ENCODE data around the gene NAALADL2. TPM values are rescaled to one million over a fixed set of nuclear protein-coding genes. Genes with fewer than 3 reads are reported as not detected.

The NAALADL2 gene
- polyA plus RNA-seq (ENCODE audit: insufficient read length in 4 of 4): 10 to 100 TPM; 17.1 to 20.7 (median 18.0) TPM

DNA sequence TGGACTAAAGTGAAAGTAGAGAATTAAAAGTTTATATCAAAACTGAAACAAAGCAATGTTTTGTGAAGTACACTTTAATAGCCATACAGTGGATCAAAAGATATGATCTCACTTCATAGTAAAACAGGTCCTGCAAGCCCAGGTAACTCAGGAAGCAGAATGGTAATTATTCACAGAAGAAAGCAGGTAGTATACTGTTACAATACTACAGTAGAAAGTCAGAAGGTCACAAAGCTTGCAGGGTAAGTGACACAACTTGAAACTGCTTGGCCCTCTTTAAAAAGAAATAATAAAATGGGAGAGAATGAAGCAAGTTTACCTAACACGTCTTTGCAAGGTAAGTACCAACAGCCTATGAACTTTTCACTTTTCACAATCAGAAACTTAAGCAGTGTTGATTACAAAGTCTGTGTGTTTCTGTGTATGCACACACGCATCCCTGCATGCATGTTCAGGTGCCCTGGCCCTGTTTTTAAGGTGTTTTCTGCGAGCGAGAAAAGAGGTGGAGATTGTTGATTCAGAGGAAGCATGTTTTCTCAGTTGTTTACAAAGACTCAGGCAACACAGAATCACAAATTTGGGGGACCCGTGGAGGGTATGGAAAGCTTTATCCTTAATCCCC lies at the start of gene NAALADL2:
TSS of gene NAALADL2 (plus strand) at position 221 of the 622 bp plus-strand sequence.
- DNase-seq (ENCODE audit: low read depth in 4 of 4, low spot score in 2 of 4): no peak

GRCh38 chr3:174810254-174810653 lies 48.9 kb upstream of the NAALADL2 start:
- no peak for DNase-seq (ENCODE audit: low read depth in 4 of 4, low spot score in 2 of 4)

GRCh38 chr3:174812172-174812862 lies 46.8 kb upstream of the NAALADL2 start:
- DNase-seq (ENCODE audit: low read depth in 4 of 4, low spot score in 2 of 4): no peak

- no peak for DNase-seq (ENCODE audit: low read depth in 4 of 4, low spot score in 2 of 4)
Observed at GRCh38 chr3:174815750-174816149, 43.4 kb upstream of the NAALADL2 start.

- DNase-seq (ENCODE audit: low read depth in 4 of 4, low spot score in 2 of 4): no peak
Observed at GRCh38 chr3:174820885-174821284, 38.2 kb upstream of the NAALADL2 start.

GRCh38 chr3:174821477-174821876 lies 37.7 kb upstream of the NAALADL2 start:
- DNase-seq (ENCODE audit: low read depth in 4 of 4, low spot score in 2 of 4): no peak

DNA sequence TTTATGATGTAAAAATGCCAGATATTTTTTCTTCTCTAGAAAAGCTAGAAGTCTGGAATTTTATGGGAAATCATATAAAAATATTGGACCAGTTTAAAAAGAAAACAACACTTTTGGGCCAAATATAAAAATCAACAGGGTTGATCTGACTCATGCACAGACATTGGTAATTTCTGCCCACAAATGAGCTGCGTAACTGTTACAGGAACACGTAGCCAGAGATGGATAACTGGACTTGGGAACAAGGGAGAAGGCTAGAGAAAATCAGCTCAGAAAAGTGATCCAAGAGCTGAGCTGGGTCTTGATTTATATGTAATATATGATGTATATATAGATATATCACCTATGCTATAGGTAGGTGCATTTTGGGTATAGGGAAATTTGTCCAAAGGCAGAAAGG lies 36.8 kb upstream of the NAALADL2 start:
- no peak for DNase-seq (ENCODE audit: low read depth in 4 of 4, low spot score in 2 of 4)

GRCh38 chr3:174826069-174826468 lies 33.1 kb upstream of the NAALADL2 start:
- no peak for DNase-seq (ENCODE audit: low read depth in 4 of 4, low spot score in 2 of 4)

DNA sequence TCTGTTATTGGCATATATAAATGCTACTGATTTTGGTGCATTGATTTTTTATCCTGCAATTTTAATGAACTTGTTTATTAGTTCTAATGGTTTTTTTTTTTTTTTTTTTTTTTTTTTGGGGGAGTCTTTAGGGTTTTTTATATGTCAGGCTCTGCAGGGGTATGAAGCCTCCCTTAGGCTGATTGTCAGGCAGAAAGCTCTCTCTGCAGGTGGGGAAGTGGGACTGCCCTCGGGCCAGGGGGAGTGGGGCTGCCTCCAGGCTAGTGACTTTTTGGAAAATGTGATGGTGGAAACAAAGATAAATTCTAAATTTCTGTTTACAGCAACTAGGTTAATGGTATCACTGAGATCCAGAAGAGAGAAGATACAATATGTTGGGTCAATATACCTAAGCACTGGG lies 14.4 kb upstream of the NAALADL2 start:
- DNase-seq (ENCODE audit: low read depth in 4 of 4, low spot score in 2 of 4): no peak

- no peak for DNase-seq (ENCODE audit: low read depth in 4 of 4, low spot score in 2 of 4)
Observed at GRCh38 chr3:174846055-174846454, 13.1 kb upstream of the NAALADL2 start.

- no peak for DNase-seq (ENCODE audit: low read depth in 4 of 4, low spot score in 2 of 4)
Observed at GRCh38 chr3:174854987-174855386, 4.1 kb upstream of the NAALADL2 start.

DNA sequence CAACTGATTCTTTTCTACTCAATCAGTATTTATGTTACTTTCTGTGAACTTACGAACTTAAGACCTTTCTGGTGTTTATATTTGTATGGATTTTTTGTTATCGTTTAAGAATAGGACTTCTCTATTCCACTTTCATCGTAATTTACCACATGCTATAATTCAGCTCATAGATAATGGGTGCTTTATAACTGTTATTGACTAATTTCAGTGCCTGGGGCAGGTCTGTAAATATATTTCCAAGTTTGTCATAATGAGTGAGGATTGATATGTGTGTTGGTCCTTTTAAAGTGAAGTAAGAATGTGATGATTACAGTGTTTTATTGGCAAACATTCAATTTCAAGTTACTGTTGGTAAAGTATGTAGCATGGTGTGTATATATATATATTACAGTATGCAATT lies 1.8 kb upstream of the NAALADL2 start:
- DNase-seq (ENCODE audit: low read depth in 4 of 4, low spot score in 2 of 4): no peak

- DNase-seq (ENCODE audit: low read depth in 4 of 4, low spot score in 2 of 4): no peak
Observed at GRCh38 chr3:174858353-174858752, 781 bp upstream of the NAALADL2 start.

DNA sequence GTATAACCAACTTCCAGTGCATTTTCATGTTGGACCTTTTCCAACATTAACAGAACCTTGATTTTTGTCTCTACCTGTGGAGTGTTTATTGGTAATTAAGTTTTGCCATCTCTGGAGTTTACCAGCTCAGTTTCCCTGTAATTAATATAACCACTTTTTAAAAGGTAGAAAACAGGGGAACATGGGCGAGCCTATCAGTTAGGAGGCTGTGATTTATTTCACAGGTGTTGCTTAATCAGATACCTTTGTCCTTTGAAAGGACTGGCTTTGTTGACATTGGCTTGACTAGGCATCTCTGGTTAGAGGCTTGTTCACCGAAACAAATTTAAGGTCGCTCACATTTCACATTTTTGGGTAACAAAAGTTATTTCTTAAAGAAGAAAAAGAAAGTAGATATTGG lies 622 bp downstream of the NAALADL2 start:
- DNase-seq (ENCODE audit: low read depth in 4 of 4, low spot score in 2 of 4): no peak

- DNase-seq (ENCODE audit: low read depth in 4 of 4, low spot score in 2 of 4): no peak
Observed at GRCh38 chr3:174862101-174862500, 3.0 kb downstream of the NAALADL2 start.

GRCh38 chr3:174862666-174863065 lies 3.5 kb downstream of the NAALADL2 start:
- no peak for DNase-seq (ENCODE audit: low read depth in 4 of 4, low spot score in 2 of 4)

DNA sequence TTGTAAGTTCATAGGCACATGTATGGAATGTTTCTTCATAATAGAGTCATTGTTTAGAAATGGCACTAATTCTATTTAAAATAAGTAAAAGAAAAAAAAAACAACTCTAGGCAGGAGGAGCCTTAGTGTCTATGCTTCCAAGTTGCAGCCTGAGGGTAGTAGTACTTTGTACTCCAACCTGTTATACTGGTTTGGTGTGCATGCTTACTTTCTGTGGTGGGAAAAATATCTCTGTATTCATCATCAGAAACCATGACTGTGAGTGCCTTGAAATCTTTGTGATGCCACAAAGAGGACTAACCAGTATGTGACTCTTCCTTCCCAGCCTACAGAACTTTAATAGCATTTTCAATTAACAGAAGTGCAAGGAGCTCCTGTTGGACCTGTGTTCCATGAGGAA lies 4.4 kb downstream of the NAALADL2 start:
- DNase-seq (ENCODE audit: low read depth in 4 of 4, low spot score in 2 of 4): no peak

- DNase-seq (ENCODE audit: low read depth in 4 of 4, low spot score in 2 of 4): no peak
Observed at GRCh38 chr3:174869448-174869847, 10.3 kb downstream of the NAALADL2 start.

- DNase-seq (ENCODE audit: low read depth in 4 of 4, low spot score in 2 of 4): no peak
Observed at GRCh38 chr3:174873832-174874657, 14.9 kb downstream of the NAALADL2 start.

DNA sequence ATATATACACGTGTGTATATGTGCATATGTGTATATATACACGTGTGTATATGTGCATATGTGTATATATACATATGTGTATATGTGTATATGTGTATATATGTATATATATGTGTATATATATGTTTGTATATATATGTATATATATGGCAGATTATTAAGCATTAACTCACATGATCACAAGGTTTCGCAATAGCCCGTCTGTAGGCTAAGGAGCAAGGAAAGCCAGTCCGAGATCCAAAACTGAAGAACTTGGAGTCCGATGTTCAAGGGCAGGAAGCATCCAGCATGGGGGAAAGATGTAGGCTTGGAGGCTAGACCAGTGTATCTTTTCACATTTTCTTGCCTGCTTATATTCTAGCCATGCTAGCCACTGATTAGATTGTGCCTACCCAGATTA lies 23.7 kb downstream of the NAALADL2 start:
- DNase-seq (ENCODE audit: low read depth in 4 of 4, low spot score in 2 of 4): no peak

- no peak for DNase-seq (ENCODE audit: low read depth in 4 of 4, low spot score in 2 of 4)
Observed at GRCh38 chr3:174883881-174884675, 24.9 kb downstream of the NAALADL2 start.
